Measurements from ENCODE around the gene BCAR3.
"Not testable (repeated sequence)": the region's sequence is repeated elsewhere in the genome, so short reads cannot be mapped to it uniquely, and the experiment has no call there.

The BCAR3 gene

DNA sequence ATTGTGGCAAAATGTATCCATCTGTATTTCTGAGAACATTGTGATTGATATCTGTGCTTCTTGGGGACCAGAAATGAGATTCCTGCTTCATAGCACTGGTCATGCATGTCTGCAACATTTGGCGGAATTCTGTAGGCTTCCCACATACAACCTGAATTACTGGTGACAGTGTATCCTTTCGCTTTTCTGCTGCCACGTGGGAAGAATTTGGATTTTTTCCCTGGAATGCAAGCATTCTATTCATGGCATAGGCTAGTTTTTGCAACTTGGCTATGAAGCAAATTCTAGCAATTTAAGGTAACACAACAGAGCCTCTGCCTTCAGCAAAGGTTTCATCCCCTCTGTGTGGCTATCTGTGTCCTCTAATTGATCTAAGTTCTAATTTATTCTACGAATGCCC lies 85.9 kb downstream of the BCAR3 start:
- DNase-seq = no peak

DNA sequence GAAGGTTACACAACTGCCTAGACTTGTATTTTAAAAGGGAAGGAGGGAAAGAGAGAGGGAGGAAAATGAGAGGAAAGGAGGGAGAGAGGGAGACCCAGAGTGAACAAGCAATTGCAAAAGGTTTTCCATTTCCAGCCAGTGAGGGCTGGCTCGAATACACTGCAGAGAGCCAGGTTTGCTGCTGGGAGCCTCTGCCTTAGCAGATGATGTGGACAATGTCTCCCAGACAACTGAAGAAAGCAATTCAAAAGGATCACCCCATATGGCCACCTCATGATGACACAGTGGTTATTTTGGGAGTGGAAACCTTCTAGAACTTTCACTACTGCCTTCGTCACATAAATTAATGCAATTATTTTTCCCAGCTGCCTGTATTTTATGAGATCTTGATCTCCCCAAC lies 86.4 kb downstream of the BCAR3 start:
- DNase-seq = no peak

DNA sequence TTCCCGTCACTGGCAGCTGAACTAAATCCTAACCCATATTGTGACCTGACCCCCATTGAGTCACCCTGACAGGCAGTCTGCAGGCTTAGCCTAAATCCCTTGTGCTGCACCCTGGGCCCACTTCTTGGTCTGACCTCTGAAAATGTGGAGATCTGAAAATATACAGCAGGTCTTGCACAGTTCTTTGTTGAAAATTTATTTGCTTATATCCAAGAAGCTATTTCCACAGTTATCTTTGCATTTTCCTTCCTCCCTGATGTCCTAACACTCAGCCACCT lies 87.1 kb downstream of the BCAR3 start:
- DNase-seq = no peak

DNA sequence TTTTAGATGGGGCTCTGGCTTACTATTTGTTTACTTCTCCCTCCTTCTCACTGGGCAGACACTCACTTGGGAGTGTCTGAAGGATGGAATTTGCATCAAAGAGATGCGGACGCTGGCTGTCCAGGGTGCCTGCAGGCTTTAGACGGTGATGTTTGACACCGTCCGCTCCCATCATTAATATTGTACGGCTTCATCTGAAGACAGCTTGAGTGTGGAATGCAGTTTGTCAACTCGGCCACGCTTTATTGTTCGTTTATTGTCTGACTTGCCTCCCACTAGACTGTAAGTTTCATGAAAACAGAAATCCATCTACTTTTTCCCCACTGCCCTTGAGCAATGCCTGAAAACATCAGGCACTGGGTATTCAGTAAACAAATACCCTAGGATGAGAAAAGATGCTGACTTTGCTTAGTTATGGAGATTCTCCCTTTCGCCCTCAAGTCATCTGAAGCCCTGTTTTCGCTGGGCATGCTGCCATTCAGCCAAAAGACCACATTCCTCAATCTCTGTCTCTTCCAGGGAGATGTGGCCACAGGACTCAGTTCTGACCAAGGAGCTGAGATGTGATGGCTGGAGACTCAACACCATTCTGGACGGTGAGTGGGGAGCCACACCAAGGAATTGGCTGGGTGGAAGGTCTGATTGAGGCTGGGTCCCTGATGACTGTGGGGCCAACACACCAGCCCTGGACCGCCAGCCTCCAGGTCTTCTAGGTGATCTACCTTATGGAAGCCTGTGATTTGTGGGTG lies 87.6 kb downstream of the BCAR3 start:
- no peak for DNase-seq

DNA sequence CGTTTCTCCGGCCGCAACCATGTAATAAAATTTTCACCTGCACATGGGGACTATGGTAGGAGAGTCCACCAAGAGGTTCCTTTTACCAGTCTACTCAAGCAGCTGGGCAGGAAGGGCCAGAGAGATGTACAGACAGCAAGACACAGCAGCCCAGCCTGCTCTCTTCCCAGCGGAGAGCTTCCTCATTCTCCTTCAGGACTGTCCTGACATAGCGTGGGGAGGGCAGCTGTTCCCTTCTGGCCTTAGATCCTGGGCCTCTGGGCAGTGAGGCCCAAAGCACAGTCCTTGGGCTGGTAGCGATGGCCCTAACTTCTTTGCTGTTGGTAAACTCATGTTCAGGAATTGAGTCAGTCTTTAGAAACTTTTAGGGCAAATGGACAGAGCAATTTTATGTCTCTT lies 89.1 kb downstream of the BCAR3 start:
- DNase-seq = peak; percentile 35 to 72 (median 58)

DNA sequence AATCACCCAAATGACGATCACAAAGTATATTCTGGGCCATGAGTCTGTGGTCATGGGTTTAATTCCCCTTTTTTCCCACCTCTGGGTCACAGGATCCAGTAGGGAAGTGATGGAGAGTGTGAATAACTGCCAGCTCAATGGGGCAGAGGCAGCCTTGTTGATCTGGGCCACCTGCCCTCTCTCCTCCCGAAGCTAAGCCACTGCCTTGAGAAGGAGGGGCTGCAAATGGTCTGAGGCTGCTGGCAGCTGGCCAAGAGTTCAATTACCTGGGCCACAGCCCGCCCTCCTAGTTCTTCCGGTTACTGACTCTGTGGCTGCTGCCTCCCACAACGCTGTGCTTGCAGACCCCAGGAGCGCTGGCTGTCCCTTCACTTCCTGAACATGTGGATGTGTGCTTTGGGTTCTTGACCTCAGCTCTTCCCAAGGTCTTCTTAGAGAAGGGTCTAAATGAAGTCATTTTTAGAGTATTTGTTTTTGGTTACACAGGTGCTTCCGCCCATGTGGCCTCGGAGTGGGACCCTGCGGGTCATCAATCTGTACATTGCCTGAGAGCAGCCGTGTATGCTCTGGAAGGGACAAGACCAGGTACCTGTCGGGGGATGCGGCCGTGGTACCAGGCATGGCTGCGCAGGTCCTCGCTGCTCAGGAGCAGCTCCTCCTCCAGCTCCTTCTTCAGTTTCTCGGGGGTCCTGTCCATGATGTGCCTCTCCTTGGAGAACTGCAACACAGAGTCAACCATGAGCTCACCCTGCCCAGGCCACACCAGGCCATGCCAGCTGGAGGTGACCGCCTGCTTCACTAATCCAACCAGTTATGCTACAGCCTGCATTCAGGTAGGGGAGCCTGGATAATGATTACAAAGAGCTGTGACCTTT lies 89.7 kb downstream of the BCAR3 start:
- DNase-seq = peak; percentile 73 to 91 (median 80)

DNA sequence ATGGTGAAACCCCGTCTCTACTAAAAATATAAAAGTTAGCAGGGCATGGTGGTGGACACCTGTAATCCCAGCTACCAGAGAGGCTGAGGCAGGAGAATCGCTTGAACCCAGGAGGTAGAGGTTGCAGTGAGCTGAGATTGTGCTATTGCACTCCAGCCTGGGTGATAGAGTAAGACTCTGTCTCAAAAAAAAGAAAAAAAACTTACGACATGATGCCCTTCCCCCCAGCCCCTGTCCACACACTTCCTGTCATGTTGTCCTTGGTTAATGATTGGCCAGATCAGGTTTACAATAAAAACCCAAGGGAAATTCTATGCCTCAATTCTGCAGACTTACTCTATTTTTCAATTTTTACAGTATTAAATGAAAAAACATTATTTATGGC lies 90.4 kb downstream of the BCAR3 start:
- DNase-seq = not testable (repeated sequence)

DNA sequence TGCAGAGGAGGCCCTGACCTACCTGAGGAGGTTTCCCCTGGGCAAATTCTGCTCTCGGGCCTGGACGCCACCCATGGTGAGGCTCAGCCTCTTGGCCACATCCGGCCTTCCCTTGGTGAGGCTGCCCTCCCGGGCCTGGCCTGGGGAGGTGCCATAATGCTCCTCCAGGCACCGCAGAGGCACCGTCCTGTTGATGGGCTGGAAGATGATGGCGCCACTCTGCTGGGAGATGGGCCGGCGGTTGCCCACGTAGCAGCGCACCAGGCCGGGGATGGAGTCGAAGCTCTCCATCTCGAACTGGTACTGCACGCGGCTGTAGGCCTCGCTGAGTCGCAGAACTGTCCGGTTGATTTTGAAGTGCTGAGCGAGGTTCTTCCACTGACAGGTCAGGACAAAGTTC lies 92.7 kb downstream of the BCAR3 start:
- no peak for DNase-seq

DNA sequence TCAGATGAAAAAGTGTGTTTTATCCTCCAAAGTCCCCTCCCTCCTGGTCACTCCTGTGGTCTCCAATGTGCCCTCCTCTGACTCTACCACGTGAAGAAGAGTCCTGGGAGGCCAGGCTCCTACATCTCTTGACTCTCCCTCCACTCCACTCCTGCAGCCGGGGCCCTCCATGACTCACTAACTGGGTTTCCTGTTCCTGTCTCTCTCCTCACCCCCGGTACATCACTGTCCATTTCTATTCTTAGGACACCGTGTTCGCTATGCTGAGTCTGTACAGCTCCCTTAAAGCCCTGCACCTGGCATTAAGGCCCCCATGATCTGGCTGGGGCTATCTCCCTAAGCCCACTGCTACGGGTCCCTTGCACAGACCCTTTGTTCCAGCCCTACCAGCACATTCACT lies 93.4 kb downstream of the BCAR3 start:
- DNase-seq = peak; percentile 37 to 51 (median 45)

DNA sequence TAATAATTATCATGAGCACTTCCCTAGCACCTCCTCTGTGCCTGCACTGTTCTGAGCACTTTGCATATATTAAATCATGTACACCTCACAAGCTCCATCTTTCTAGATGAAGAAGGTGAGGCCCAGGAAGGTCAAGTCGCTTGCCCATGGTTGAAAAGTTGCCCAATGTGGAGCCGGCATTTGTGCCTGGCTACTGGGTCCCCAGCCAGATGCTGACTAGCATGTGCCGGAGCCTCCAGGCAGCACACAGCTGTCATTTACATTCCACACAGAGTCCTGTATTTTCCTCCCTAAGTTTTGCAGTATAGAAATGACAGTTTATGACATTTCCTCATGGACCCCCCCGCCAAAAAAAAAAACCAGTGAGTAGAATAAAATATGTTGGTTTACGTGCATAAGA lies 94.3 kb downstream of the BCAR3 start:
- DNase-seq = no peak

DNA sequence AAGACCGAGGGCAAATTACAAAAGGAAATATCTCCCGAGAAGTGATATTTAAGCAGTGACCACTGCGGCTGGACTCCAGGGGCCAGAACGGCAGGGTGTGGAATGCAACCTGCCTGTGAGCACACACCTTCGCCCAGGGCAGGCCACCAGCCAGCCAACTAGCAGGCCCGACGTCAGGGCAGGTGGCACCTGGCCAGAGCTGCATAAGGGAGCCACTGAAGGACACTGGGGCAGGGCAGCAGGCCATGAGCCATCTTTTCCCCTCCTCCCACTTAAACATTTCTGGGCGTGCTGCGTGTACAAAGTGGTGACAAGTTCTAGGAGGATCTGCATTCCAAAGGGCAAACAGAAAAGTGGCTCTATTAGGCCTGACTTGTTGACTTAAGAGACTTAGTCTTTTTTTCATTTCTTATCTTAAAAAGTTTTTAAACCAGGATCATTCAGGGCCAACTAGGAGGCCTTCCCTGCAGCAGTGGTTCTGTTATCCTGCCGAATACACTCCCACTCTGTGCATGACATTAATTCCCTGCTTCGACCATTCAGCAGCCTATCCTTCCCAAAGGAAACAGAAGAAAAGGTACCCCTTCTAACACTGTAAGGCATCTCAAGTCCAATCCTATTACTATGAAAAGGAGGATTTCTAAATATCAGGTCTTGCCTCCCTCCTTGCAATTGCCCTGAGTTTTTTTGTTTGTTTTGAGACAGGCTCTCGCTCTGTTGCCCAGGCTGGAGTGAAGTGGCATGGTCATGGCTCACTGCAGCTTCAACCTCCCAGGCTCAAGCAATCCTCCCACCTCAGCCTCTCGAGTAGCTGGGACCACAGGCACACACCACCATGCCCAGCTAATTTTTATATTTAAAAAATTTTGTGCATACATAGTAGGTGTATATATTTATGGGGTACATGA lies 96.3 kb downstream of the BCAR3 start:
- DNase-seq = no peak

DNA sequence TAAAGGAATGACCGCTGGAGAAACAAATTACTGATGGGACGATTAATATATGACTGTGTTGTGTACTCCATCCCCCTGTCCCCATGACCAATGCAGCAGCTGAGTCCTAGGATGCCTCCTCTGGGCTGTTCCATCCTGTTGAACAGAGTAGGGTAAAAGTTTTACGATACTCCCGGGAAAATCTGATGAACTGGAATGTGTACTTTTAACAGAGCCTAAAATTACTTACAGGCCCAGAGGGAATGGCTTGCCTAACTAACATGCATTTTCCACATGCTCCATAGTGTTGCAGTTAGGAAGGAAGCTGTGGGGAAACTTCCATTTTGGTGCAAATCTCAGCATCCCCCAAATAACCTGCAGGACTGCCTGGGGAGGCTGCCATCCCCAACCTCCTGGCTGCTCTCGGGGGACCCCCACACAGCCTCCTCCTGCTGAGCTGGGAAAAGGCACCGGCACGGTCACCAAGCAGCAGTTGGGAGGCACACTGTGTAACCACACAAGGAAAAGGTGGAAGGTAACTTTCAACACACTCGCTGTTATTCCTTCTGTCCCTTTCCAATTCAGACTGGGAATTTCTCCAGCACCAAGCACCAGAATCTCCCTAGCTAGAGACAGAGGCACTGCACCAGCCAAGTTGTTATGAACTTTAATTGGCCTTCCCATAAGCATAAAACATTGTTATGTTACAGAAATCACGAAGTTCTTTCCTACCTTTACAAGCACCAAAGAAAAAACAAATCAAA lies 97.2 kb downstream of the BCAR3 start:
- no peak for DNase-seq

DNA sequence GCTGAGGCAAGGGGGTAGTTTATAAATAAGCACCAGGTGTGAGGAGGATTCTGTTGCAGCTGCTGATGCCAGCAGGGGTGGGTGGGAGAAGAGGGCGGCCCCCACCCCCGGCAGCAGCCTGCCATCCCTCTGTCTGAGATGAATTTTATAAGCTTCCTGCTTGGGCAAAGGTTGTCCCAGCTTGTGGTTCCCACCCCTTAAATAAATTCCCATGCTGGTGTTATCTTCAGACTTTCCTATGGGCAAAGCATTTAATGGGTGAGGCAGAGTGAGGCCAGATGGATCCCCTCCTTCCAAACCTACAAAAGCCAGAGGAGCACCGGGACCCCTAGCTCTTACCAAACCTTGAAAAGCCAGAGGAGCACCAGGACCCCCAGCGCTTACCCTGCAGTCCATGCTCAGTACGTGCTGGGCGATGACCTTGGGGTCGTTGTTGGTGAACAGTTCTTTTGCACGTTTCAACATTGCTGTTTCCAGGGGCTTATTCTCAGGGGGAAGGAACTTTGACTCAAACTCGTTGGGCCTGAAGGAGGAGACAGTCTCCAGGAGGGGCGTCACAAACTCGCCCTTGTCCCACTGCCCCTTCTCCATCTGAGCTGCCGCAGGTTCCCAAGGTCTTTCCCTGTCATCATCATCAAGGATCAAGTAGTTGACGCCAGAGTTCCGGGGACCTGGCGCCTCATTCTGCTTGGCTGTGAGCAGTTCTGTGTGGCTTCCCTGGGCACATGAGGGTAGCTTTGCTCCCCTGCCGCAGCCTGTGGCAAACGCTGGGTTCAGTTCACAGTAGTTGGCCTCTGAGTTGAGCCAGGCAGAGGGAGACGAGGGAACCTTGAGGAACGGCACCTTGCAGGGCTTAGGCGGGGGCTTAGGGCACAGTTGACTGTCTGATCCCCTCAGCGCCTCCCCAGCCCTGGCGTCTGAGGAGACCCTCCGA lies 99.5 kb downstream of the BCAR3 start:
- no peak for DNase-seq

DNA sequence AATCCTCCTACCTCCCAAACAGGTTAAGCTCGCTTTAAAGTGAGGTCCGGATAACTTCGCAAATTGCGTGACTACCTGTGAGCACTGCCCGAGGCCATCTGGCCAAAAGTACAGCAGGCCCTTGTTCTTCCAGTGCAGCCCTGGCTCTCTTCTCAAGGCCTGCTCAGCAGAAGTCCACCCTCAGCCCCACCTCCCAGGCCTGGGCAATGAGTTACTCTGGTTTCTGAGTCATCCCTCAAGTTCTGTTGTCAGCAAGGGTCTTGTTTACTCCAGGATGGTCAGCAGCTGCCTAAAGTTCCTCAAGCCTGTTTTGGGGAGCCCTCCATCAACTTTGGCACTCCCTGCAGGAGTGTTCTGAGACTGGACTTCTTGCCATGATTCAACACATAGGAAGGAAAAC lies 101.7 kb downstream of the BCAR3 start:
- DNase-seq = peak in 3 of 4 experiments; percentile 16 to 33 (median 25)

DNA sequence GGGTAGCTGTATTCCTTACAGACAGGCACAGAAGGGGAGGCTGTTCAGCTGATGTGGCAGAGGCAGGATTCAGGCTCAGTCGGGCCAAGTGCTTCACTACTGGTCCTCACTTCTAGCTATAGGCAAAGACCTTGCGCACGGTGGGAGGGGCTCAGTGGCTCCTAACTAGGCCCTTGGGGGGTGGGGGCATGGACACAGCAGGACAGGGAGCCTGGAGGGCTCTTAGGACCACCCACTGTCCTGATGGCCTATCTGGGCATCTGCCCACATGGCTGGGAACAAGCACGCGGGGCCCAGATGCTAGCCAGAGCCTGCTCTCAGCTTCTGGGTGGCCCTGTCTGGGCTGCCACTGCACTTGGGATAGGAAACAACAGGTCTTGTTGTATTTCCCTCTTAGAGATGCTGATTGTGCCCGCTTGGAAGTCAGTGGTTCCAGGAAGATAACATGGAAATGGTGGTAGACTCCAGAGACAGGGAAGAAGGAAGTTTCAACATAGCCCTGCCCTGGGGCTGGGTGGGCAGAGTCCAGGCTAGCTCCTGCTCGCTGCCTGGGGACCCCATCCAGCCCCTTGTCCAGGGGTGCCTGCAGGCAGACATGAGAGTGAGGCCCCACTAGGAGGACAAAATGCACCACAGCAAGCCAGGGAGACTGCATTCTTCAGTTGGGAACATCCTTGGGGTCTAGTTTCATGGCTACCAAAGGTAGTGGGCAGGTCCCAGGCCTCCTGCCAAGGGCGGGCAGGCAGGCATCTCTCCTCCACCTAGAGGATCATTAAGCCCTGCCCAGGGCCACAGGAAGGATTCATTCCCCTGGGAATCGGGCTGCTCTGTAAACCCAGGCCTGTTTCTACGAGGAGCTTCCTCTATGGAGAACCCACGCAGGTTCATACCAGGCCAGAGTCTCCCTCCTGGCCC lies 102.5 kb downstream of the BCAR3 start:
- DNase-seq = no peak

DNA sequence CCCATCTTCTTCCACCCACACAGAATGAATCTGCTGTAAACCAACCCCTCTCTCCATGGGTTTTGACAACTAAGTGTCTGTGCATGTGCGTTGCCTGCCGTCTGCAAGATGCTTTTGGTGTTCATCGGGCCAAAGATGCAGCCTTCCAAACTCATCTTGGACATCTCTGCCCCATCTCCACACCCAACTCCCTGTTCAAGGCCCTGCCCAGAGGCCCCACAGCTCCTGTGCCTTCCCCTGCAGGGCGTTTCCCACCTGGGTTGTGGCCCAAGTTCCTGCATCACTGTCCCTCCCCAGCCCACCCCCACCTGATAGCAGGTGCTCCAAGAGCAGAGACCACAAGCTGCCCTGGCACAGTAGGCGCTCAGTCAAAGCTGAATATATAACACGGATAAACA lies 103.2 kb downstream of the BCAR3 start:
- no peak for DNase-seq

DNA sequence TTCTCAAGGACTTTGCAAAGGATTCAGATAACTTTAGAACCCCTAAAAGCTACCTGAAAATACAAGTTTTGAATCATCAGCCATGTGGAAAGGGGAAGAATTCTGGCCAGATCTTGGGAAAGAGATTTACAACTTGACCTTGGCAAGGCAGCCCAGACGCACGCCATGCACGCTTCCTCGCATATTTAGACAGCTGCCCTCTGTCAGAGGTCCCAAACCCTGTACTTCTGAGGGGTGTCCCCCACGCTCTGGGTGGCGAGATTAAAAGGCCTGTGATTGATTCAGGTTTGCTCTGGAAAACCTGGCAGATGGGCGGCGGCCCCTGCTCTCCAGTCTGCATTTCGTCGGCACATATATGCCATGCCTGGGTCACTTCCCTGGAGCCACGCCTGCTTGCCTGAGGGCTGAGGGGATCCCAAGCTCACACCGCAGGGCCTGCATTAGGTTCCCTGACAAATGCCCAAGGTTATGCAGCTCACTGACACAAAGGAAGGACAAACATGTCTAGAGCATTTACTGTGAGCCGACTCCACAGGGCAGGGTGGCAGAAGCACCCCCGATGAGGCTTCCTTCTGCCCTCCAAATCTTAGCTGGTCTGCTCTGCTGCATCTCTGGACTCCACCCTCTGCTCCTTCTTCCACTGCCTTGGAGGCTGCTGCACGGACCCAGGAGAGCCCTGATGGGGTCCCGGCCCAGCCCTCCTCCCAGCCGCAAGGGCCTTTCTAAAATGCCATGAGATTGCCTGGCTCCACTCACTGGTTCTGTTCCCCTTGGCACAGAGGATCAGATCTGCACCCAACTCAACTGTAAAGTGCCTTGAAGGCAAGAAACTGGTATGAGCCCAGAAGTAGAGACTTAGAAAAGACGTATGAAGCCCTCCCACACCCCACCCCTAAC lies 103.9 kb downstream of the BCAR3 start:
- DNase-seq = no peak

DNA sequence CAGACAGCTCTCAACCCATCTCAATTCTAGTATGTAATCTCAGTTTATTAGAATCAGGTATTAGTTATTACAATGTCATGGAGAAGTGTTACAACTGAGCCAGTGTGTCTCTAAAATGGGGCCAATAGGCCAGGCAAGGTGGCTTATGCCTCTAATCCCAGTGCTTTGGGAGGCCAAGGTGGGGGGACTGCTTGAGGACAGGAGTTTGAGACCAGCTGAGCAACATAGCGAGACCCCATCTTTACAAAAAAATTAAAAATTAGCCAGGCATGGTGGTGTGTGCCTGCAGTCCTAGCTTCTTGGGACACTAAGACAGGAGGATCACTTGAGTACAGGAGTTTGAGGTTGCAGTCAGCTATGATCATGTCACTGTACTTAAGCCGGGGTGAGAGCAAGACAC lies 104.9 kb downstream of the BCAR3 start:
- DNase-seq = no peak

DNA sequence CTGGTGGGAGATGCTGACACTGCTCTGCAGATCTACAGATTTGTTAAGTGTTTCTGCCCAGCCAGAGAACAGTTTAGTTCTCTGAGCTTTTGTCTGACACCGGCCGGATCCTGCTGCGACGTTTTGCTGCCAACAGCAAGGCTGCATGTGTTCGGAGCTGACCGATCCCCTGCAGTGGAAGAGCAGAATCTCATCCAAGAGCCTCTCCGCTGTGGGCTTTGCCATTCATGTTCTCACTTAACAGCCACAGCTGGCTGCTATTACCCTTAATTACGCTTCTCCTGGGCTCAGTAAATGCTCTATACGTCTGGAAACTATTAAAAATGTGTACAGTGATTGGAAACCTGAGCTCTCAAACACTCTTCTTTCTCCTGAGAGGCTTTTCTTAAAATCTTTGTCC lies 105.3 kb downstream of the BCAR3 start:
- no peak for DNase-seq
